Progenitor cell of endocrine pancreas (in vitro differentiated cells): Measurements from ENCODE around the gene NR2E3. TPM values are rescaled to one million over a fixed set of nuclear protein-coding genes. Genes with fewer than 3 reads are reported as not detected.
A peak's percentile ranks its signal among the peaks of the same experiment; 100 is the strongest.
"Not testable (repeated sequence)": the region's sequence is repeated elsewhere in the genome, so short reads cannot be mapped to it uniquely, and the experiment has no call there.

Experiments
- DNase-seq: peaks from one replicate; pipeline ENCODE4 v3.0.0; 2021; ENCODE audit warnings: low spot score; ENCODE audit not compliant: unreplicated experiment
- H3K27ac Mint-ChIP-seq: 2 replicates; pipeline ENCODE4 v1.8.0; 2021; ENCODE audit warnings: mild to moderate bottlenecking, moderate library complexity, mixed read lengths
- H3K27me3 Mint-ChIP-seq: 2 replicates; pipeline ENCODE4 v1.8.0; 2021; ENCODE audit warnings: mixed read lengths
- H3K36me3 Mint-ChIP-seq: 2 replicates; pipeline ENCODE4 v1.8.0; 2022; ENCODE audit warnings: mixed read lengths; ENCODE audit not compliant: insufficient read depth
- H3K4me1 Mint-ChIP-seq: 2 replicates; pipeline ENCODE4 v1.8.0; 2021; ENCODE audit warnings: low read depth, mixed read lengths
- H3K4me3 Mint-ChIP-seq: 2 replicates; pipeline ENCODE4 v1.8.0; 2021; ENCODE audit warnings: low read depth, mild to moderate bottlenecking, moderate library complexity, mixed read lengths
- H3K9me3 Mint-ChIP-seq: 2 replicates; pipeline ENCODE4 v1.8.0; 2021; ENCODE audit warnings: low read depth, mixed read lengths
- total RNA-seq: library from RNA; stranded (reverse); gene quantifications from 2 replicates; pipeline ENCODE4 v1.2.1, GENCODE V29; 2021
- TF ChIP-seq, protein P1 (sequence below): fragments of 200-600 bp; sonication (generic); IDR thresholded peaks from one replicate; pipeline ENCODE4 v1.5.0; 2021; ENCODE audit warnings: antibody characterized with exemption, mild to moderate bottlenecking; ENCODE audit not compliant: unreplicated experiment

NR2E3 gene
- total RNA-seq, 1 donor from 2014 or later: not detected

DNA sequence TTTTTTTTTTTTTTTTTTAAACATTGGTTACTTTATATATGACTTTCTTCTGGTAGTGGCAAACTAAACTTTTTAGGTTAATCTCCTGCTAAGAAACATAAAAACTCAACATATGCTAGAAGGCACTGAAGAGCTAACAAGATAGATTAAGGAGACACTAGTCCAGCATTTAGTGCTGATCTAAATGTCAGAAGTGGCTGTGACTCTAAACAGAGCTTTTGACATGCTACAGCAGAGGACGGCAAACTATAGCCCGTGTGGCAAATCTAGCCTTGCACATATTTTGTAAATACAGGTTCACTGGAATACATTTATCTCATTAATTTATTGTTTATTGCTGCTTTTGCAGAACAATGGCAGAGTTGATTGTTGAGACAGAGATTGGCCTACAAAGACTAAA lies 20.6 kb downstream of the NR2E3 start:
- no peak overlapping the region for H3K4me3 Mint-ChIP-seq
- no peaks in the 10 kb centered on the region for H3K27me3 Mint-ChIP-seq
- H3K36me3 Mint-ChIP-seq: peaks cover 6% of the 10 kb centered on the region
- H3K9me3 Mint-ChIP-seq: no peaks in the 10 kb centered on the region
- no peak for DNase-seq
- TF ChIP-seq, protein P1, sequence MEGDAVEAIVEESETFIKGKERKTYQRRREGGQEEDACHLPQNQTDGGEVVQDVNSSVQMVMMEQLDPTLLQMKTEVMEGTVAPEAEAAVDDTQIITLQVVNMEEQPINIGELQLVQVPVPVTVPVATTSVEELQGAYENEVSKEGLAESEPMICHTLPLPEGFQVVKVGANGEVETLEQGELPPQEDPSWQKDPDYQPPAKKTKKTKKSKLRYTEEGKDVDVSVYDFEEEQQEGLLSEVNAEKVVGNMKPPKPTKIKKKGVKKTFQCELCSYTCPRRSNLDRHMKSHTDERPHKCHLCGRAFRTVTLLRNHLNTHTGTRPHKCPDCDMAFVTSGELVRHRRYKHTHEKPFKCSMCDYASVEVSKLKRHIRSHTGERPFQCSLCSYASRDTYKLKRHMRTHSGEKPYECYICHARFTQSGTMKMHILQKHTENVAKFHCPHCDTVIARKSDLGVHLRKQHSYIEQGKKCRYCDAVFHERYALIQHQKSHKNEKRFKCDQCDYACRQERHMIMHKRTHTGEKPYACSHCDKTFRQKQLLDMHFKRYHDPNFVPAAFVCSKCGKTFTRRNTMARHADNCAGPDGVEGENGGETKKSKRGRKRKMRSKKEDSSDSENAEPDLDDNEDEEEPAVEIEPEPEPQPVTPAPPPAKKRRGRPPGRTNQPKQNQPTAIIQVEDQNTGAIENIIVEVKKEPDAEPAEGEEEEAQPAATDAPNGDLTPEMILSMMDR: no peak
- H3K4me1 Mint-ChIP-seq: peaks cover 2% of the 10 kb centered on the region
- no peak overlapping the region for H3K27ac Mint-ChIP-seq

DNA sequence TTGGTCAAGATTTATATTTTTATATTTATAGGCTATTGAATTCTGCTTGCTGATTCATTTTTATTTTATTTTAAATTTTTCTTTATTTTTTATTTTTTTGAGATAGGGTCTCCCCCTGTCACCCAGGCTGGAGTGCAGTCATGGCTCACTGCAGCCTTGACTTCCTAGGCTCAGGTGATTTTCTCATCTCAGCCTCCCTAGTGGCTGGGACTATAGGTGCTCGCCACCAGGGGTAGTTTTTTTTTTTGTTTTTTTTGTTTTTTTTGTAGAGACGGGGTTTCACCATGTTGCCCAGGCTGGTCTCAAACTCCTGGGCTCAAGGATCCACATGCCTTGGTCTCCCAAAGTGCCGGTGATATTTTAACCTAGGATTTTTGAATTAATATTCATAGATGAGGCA lies 31.2 kb downstream of the NR2E3 start:
- TF ChIP-seq, protein P1: peak; percentile 26
- Mint-ChIP-seq H3K36me3 (peaks cover 1% of the 10 kb centered on the region), H3K4me1 (no peaks in the 10 kb centered on the region), H3K27ac (no peak overlapping the region), H3K9me3 (no peaks in the 10 kb centered on the region), H3K4me3 (no peak overlapping the region), H3K27me3 (no peaks in the 10 kb centered on the region)
- DNase-seq: no peak

DNA sequence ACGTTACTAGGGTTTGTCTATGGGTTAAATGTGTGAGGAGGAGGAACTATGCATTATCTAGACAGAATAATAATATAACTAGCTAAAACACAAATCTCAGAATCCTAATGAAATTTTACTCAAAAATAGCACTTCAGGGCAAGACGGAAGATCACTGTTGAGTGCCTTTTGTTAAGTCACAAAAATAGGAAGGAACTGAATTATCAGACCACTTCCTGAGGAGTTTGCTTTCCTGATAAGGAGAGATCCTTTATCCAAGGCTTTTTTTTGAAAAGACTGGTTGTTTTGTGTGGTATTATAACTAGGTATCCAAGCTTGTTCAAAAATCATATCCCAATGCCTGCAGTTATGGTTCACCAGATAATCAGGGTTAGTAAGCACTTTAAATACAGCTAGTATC lies 34.6 kb downstream of the NR2E3 start:
- TF ChIP-seq, protein P1: no peak
- Mint-ChIP-seq H3K4me3 (no peak overlapping the region), H3K27ac (no peak overlapping the region), H3K36me3 (peaks cover 13% of the 10 kb centered on the region), H3K27me3 (no peaks in the 10 kb centered on the region), H3K9me3 (no peaks in the 10 kb centered on the region), H3K4me1 (no peaks in the 10 kb centered on the region)
- no peak for DNase-seq

DNA sequence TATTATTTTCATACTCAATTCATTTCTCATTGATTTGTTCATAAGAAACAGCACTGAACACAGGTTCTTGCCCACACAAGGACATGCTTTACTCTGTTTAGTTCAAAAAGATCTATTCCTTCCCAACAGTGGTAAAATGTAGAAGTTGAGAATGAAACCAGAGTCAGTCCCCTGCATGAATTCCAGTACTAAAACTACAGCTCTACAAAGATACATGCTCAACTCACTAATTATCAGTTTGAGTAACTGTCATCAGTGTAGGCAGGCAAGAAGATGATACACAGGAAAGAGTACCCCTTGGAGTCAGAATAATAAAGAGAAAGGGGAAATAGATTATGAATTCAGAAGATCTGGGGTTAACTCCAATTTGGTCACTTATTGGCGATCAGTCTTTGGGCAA lies 43.2 kb downstream of the NR2E3 start:
- TF ChIP-seq, protein P1: no peak
- Mint-ChIP-seq H3K4me1 (peaks cover 1% of the 10 kb centered on the region), H3K4me3 (no peak overlapping the region), H3K36me3 (peaks cover 16% of the 10 kb centered on the region), H3K27me3 (no peaks in the 10 kb centered on the region), H3K9me3 (no peaks in the 10 kb centered on the region), H3K27ac (no peak overlapping the region)
- DNase-seq: no peak

DNA sequence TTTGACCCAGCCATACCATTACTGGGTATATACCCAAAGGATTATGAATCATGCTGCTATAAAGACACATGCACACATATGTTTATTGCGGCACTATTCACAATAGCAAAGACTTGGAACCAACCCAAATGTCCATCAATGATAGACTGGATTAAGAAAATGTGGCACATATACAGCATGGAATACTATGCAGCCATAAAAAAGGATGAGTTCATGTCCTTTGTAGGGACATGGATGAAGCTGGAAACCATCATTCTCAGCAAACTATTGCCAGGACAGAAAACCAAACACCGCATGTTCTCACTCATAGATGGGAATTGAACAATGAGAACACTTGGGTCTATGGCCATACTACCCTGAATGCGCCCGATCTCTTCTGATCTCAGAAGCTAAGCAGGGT lies 47.9 kb downstream of the NR2E3 start:
- not testable (repeated sequence) for H3K9me3 Mint-ChIP-seq, H3K4me1 Mint-ChIP-seq, H3K4me3 Mint-ChIP-seq, DNase-seq, H3K27me3 Mint-ChIP-seq, H3K27ac Mint-ChIP-seq, H3K36me3 Mint-ChIP-seq
